ENCODE measurements around the gene PRKAA2.

- no peak for TF ChIP-seq PRDM4 (tag by site-specific recombination; IDR thresholded peaks at IDR 0.05)
- no peak for TF ChIP-seq CTCF (tag by site-specific recombination; IDR thresholded peaks at IDR 0.05)
Measured at GRCh38 chr1:56646611-56647010, 1.5 kb downstream of the PRKAA2 start.
